Fibroblast of villous mesenchyme (primary cell): ENCODE measurements around the gene AFF1. TPM values are rescaled to one million over a fixed set of nuclear protein-coding genes. Genes with fewer than 3 reads are reported as not detected.
A peak's percentile ranks its signal among the peaks of the same experiment; 100 is the strongest.
"Not testable (repeated sequence)": the region's sequence is repeated elsewhere in the genome, so short reads cannot be mapped to it uniquely, and the experiment has no call there.

Experiments used
- DNase-seq: peaks from one replicate; pipeline ENCODE4 v3.0.0-alpha.2; 2010; ENCODE audit warnings: low read depth
- H3K4me3 ChIP-seq: 2 replicates; pipeline ENCODE4 v1.5.1; 2011; ENCODE audit warnings: low read depth, mild to moderate bottlenecking, low read length
- CTCF ChIP-seq: IDR thresholded peaks from 2 replicates; pipeline ENCODE4 v1.5.1; 2012; ENCODE audit warnings: low read depth, mild to moderate bottlenecking, low read length; ENCODE audit not compliant: insufficient read depth
- total RNA-seq: library from RNA; depleted of rRNA; stranded (reverse); fragments of >200 nt; gene quantifications from 2 replicates; pipeline ENCODE4 v1.2.3, GENCODE V29; 2012

The AFF1 gene
- total RNA-seq, 1 donor, result 34.1 TPM

- DNase-seq, result no peak
- no peak for TF ChIP-seq CTCF
- H3K4me3 ChIP-seq, result no peak overlapping the region
These were observed 77.6 kb downstream of the AFF1 start for GRCh38 chr4:87012265-87012953.

GRCh38 chr4:87012954-87013308 is 78.1 kb downstream of the AFF1 start:
- H3K4me3 ChIP-seq, DNase-seq: not testable (repeated sequence)

GRCh38 chr4:87014284-87014782 is 79.5 kb downstream of the AFF1 start:
- no peak for TF ChIP-seq CTCF
- H3K4me3 ChIP-seq, result no peak overlapping the region
- peak; percentile 87 for DNase-seq

DNA sequence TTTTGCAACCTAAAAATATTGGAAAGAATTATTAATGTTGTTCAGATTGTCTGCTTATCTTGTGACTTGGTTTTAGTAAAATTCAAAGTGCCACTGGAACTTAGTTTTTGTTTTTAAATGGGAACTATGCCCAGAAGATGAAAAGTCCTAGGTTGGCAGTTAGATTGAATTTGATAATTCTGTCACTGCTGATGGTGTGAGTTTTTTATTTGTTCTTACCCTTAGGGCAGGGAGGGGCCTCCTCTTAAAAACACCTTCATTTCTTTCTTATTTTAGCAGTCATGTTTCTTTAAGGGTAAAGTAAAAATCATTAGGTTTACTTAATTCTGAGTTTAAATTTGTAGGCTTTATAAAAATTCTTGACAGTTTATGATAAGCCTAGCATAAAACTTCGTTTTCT is 80.6 kb downstream of the AFF1 start:
- H3K4me3 ChIP-seq, result no peak overlapping the region
- no peak for DNase-seq
- no peak for TF ChIP-seq CTCF

- H3K4me3 ChIP-seq, result no peak overlapping the region
- TF ChIP-seq CTCF, result no peak
- peak; percentile 95 for DNase-seq
These were observed 83.0 kb downstream of the AFF1 start for GRCh38 chr4:87017580-87018342.

GRCh38 chr4:87018753-87019152 is 83.9 kb downstream of the AFF1 start:
- DNase-seq, result no peak
- no peak for TF ChIP-seq CTCF
- no peak overlapping the region for H3K4me3 ChIP-seq

DNA sequence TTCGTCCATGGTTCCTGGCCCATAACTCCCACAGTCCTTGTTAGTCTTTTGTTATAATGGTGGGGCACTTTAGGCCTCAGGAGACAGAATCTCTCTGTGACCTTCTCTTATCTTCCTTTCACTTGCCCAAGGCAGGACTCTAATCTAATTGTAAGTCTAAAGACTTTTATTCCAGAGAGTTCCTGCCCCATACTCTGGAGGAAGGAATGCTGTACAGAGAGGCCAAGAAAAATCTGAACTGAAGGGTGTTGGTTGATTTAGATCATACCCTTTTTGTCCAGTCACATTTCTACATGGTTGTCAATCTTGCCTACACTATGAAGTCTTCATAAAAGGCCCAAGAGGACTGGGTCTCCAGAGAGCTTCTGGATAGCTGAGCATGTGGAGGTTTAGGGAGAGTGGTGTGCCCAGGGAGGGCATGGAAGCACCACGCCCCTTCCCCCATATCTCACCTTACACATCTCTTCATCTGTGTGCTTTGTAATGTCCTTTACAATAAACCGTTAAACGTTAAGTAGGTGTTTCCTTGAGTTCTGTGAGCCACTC is 84.5 kb downstream of the AFF1 start:
- no peak overlapping the region for H3K4me3 ChIP-seq
- DNase-seq, result no peak
- TF ChIP-seq CTCF, result no peak
